Thyroid gland (tissue), 4 donors: ENCODE measurements around the gene PAX6.

Experiments used
- CTCF ChIP-seq, 6 experiments: fragments of 200-600 bp in 3 of 6; fragments of 450-650 bp in 3 of 6; sonication (generic) in 3 of 6; IDR thresholded peaks; one replicate each; pipeline ENCODE4 v1.5.1; 2016 to 2019; ENCODE audit warnings: antibody characterized with exemption in 6 of 6, mild to moderate bottlenecking in 2 of 6, inconsistent platforms in 1 of 6, moderate library complexity in 1 of 6
- POLR2A ChIP-seq, 2 donors: fragments of 450-650 bp; IDR thresholded peaks; one replicate each; pipeline ENCODE4 v1.6.1; 2017; ENCODE audit warnings: antibody characterized with exemption in 2 of 2, mild to moderate bottlenecking in 2 of 2, moderate library complexity in 1 of 2

- no peak for TF ChIP-seq CTCF (IDR thresholded peaks at IDR 0.05)
- no peak for TF ChIP-seq POLR2A (IDR thresholded peaks at IDR 0.05)
These were observed 15.2 kb downstream of the PAX6 start for GRCh38 chr11:31795706-31796498.
